Astrocyte (in vitro differentiated cells and primary cell): ENCODE data around the gene TRMT2A. TPM values are rescaled to one million over a fixed set of nuclear protein-coding genes. Genes with fewer than 3 reads are reported as not detected.

ENCODE experiments used
- DNase-seq: peaks from one replicate; pipeline ENCODE4 v3.0.0-alpha.2; 2010; ENCODE audit warnings: low read depth
- FAIRE-seq: peaks from 2 replicates; lab custom pipeline; 2011; peaks lifted over from hg19 to GRCh38; lab: Jason Lieb, UNC
- H2AFZ ChIP-seq: 2 replicates; pipeline ENCODE4 v1.6.0; 2012; ENCODE audit warnings: low read depth, low read length, inconsistent platforms
- H3K27ac ChIP-seq: 2 replicates; pipeline ENCODE4 v1.5.1; 2011; ENCODE audit warnings: low read depth, low read length, inconsistent platforms
- H3K27me3 ChIP-seq: 2 replicates; pipeline ENCODE4 v1.6.0; 2011; ENCODE audit warnings: low read length, inconsistent platforms; ENCODE audit not compliant: insufficient read depth
- H3K36me3 ChIP-seq: 2 replicates; pipeline ENCODE4 v1.5.1; 2011; ENCODE audit warnings: low read length, inconsistent platforms; ENCODE audit not compliant: insufficient read depth
- H3K4me1 ChIP-seq: 2 replicates; pipeline ENCODE4 v1.5.1; 2011; ENCODE audit warnings: low read length, inconsistent platforms; ENCODE audit not compliant: insufficient read depth
- H3K4me2 ChIP-seq: 2 replicates; pipeline ENCODE4 v1.6.0; 2012; ENCODE audit warnings: low read length, inconsistent platforms
- H3K4me3 ChIP-seq: 2 replicates; pipeline ENCODE4 v1.5.1; 2011; ENCODE audit warnings: low read depth, mild to moderate bottlenecking, low read length, inconsistent platforms; ENCODE audit not compliant: insufficient read depth
- H3K79me2 ChIP-seq: 2 replicates; pipeline ENCODE4 v1.6.0; 2012; ENCODE audit warnings: mild to moderate bottlenecking, low read length, inconsistent platforms; ENCODE audit not compliant: insufficient read depth
- H3K9ac ChIP-seq: 2 replicates; pipeline ENCODE4 v1.6.0; 2012; ENCODE audit warnings: mild to moderate bottlenecking, low read length, inconsistent platforms
- H3K9me3 ChIP-seq: 2 replicates; pipeline ENCODE4 v1.5.1; 2012; ENCODE audit warnings: low read depth, mild to moderate bottlenecking, low read length, inconsistent platforms; ENCODE audit not compliant: insufficient read depth
- H4K20me1 ChIP-seq: 2 replicates; pipeline ENCODE4 v1.6.0; 2012; ENCODE audit warnings: low read length, inconsistent platforms; ENCODE audit not compliant: insufficient read depth
- H3K27ac Mint-ChIP-seq: one replicate; pipeline ENCODE4 v1.8.0; 2021; ENCODE audit warnings: mild to moderate bottlenecking, mixed read lengths; ENCODE audit not compliant: unreplicated experiment
- H3K27me3 Mint-ChIP-seq: one replicate; pipeline ENCODE4 v1.8.0; 2021; ENCODE audit warnings: low read depth, mixed read lengths; ENCODE audit not compliant: unreplicated experiment
- H3K36me3 Mint-ChIP-seq: one replicate; pipeline ENCODE4 v1.8.0; 2021; ENCODE audit warnings: low read depth, mixed read lengths; ENCODE audit not compliant: unreplicated experiment
- H3K4me1 Mint-ChIP-seq: one replicate; pipeline ENCODE4 v1.8.0; 2021; ENCODE audit warnings: low read depth, mixed read lengths; ENCODE audit not compliant: unreplicated experiment
- H3K4me3 Mint-ChIP-seq: one replicate; pipeline ENCODE4 v1.8.0; 2021; ENCODE audit warnings: mild to moderate bottlenecking, moderate library complexity, mixed read lengths; ENCODE audit not compliant: unreplicated experiment
- H3K9me3 Mint-ChIP-seq: one replicate; pipeline ENCODE4 v1.8.0; 2021; ENCODE audit warnings: mild to moderate bottlenecking, mixed read lengths; ENCODE audit not compliant: unreplicated experiment
- CTCF ChIP-seq: IDR thresholded peaks from 2 replicates; pipeline ENCODE4 v1.5.1; 2011; ENCODE audit warnings: low read depth, mild to moderate bottlenecking, inconsistent platforms, low read length, moderate library complexity; ENCODE audit not compliant: insufficient read depth
- EZH2 ChIP-seq: IDR thresholded peaks from 2 replicates; pipeline ENCODE4 v1.6.1; 2012; ENCODE audit warnings: mild to moderate bottlenecking, low read length, inconsistent platforms; ENCODE audit not compliant: insufficient read depth
- total RNA-seq: library from RNA; stranded (reverse); gene quantifications from 2 replicates; pipeline ENCODE4 v1.2.1, GENCODE V29; 2021

The TRMT2A gene
- total RNA-seq, 1 donor from 2014 or later: 32.9 TPM

GRCh38 chr22:20117633-20118299, 740 bp upstream of the TRMT2A start:
- H3K4me2 ChIP-seq: peak overlapping the region; percentile 85
- H3K79me2 ChIP-seq: peaks cover 84% of the 10 kb centered on the region
- H3K27me3 ChIP-seq: no peaks in the 10 kb centered on the region
- H4K20me1 ChIP-seq: peaks cover 38% of the 10 kb centered on the region
- H2AFZ ChIP-seq: peak overlapping the region; percentile 20
- H3K36me3 ChIP-seq: peaks cover 12% of the 10 kb centered on the region
- H3K27ac Mint-ChIP-seq: peak overlapping the region; percentile 89
- H3K27ac ChIP-seq: peak overlapping the region; percentile 66
- H3K4me1 Mint-ChIP-seq: peaks cover 3% of the 10 kb centered on the region
- peak overlapping the region; percentile 73 for H3K4me3 ChIP-seq
- TF ChIP-seq CTCF (no peak), EZH2 (no peak)
- FAIRE-seq: no peak
- peaks cover 17% of the 10 kb centered on the region for H3K4me1 ChIP-seq
- H3K27me3 Mint-ChIP-seq: no peaks in the 10 kb centered on the region
- peak; percentile 22 for DNase-seq
- no peaks in the 10 kb centered on the region for H3K9me3 Mint-ChIP-seq
- H3K9me3 ChIP-seq: no peaks in the 10 kb centered on the region
- H3K36me3 Mint-ChIP-seq: peaks cover 12% of the 10 kb centered on the region
- peak overlapping the region; percentile 96 for H3K9ac ChIP-seq
- peak overlapping the region; percentile 93 for H3K4me3 Mint-ChIP-seq

GRCh38 chr22:20116376-20116950, 563 bp downstream of the TRMT2A start:
- Histone ChIP-seq H3K27me3 (no peaks in the 10 kb centered on the region), H3K4me3 (peak overlapping the region; percentile 73), H3K36me3 (peaks cover 13% of the 10 kb centered on the region), H4K20me1 (peaks cover 39% of the 10 kb centered on the region), H2AFZ (peak overlapping the region; percentile 77), H3K4me1 (peaks cover 17% of the 10 kb centered on the region), H3K79me2 (peaks cover 73% of the 10 kb centered on the region), H3K9me3 (no peaks in the 10 kb centered on the region), H3K4me2 (peak overlapping the region; percentile 85), H3K27ac (peak overlapping the region; percentile 82), H3K9ac (peak overlapping the region; percentile 96)
- DNase-seq (no peak), FAIRE-seq (no peak)
- TF ChIP-seq CTCF (no peak), EZH2 (no peak)
- H3K36me3 Mint-ChIP-seq: peaks cover 12% of the 10 kb centered on the region
- H3K27ac Mint-ChIP-seq: peak overlapping the region; percentile 78
- no peaks in the 10 kb centered on the region for H3K9me3 Mint-ChIP-seq
- H3K4me3 Mint-ChIP-seq: peak overlapping the region; percentile 86
- peaks cover 3% of the 10 kb centered on the region for H3K4me1 Mint-ChIP-seq
- no peaks in the 10 kb centered on the region for H3K27me3 Mint-ChIP-seq
